Endothelial cell of umbilical vein (primary cell): ENCODE results near the gene ADGRE1. TPM values are rescaled to one million over a fixed set of nuclear protein-coding genes. Genes with fewer than 3 reads are reported as not detected.

ENCODE experiments used
- BruUV-seq: library from RNA; stranded (reverse); fragments of 400-500 nt; replicated peaks from 2 replicates; lab custom pipeline; 2021; lab: Mats Ljungman, UMichigan
- CTCF ChIA-PET: fragments of 300-600, 350-600 bp; sonication (Branson Sonifier 250); formaldehyde crosslinking; loops from one replicate; lab custom pipeline; 2021; ENCODE audit warnings: antibody characterized with exemption, inconsistent platforms; lab: Charles Lee
- POLR2A ChIA-PET: fragments of 300-600, 350-600 bp; sonication (Branson Sonifier 250); formaldehyde crosslinking; loops from one replicate; lab custom pipeline; 2021; ENCODE audit warnings: antibody characterized with exemption, inconsistent platforms; lab: Charles Lee
- DNase-seq: peaks from one replicate; pipeline ENCODE4 v3.0.0-alpha.2; 2011; ENCODE audit warnings: low read depth, low spot score
- FAIRE-seq: peaks from 2 replicates; lab custom pipeline; 2011; peaks lifted over from hg19 to GRCh38; lab: Jason Lieb, UNC
- H2AFZ ChIP-seq: 2 replicates; pipeline ENCODE4 v1.6.0; 2012; ENCODE audit warnings: low read depth, low read length, control low read depth, inconsistent platforms
- H3K27ac ChIP-seq: 2 replicates; pipeline ENCODE4 v1.5.1; 2011; ENCODE audit warnings: low read depth, mild to moderate bottlenecking, control low read depth, low read length, moderate library complexity; ENCODE audit not compliant: insufficient read depth
- H3K27me3 ChIP-seq, 2 experiments: 2 replicates each; pipeline versions ENCODE4 v1.6.0 to v1.6.1; 2011; ENCODE audit warnings: low read length in 2 of 2, mixed read lengths in 1 of 2; ENCODE audit not compliant: control insufficient read depth in 2 of 2, insufficient read depth in 2 of 2
- H3K36me3 ChIP-seq, 2 experiments: 2 replicates in 1 of 2; 3 replicates in 1 of 2; pipeline ENCODE4 v1.5.1; 2011; ENCODE audit warnings: low read length in 2 of 2, mild to moderate bottlenecking in 1 of 2, moderate library complexity in 1 of 2; ENCODE audit not compliant: control insufficient read depth in 2 of 2, insufficient read depth in 2 of 2; ENCODE audit errors: extremely low read depth in 1 of 2
- H3K4me1 ChIP-seq: 3 replicates; pipeline ENCODE4 v1.5.1; 2011; ENCODE audit warnings: mild to moderate bottlenecking, low read length; ENCODE audit not compliant: control insufficient read depth, insufficient read depth; ENCODE audit errors: extremely low read depth
- H3K4me2 ChIP-seq: 2 replicates; pipeline ENCODE4 v1.6.1; 2011; ENCODE audit warnings: low read length, control low read depth, mixed read lengths; ENCODE audit not compliant: insufficient read depth
- H3K4me3 ChIP-seq, 3 experiments: fragments of 200-600 bp in 1 of 3; sonication (generic), shearing (Covaris generic) in 1 of 3; replicated peaks in 1 of 3; 2 replicates each; pipeline ENCODE4 v1.5.1; 2011 to 2016; ENCODE audit warnings: control low read depth in 3 of 3, low read length in 3 of 3, mild to moderate bottlenecking in 2 of 3, inconsistent platforms in 1 of 3, low read depth in 1 of 3, moderate library complexity in 1 of 3; ENCODE audit not compliant: insufficient read depth in 1 of 3
- H3K79me2 ChIP-seq: 2 replicates; pipeline ENCODE4 v1.6.0; 2012; ENCODE audit warnings: low read length, inconsistent platforms; ENCODE audit not compliant: control insufficient read depth, insufficient read depth
- H3K9ac ChIP-seq: replicated peaks from 2 replicates; pipeline ENCODE3; 2011; ENCODE audit warnings: low read length, control low read depth; ENCODE audit not compliant: insufficient read depth; ENCODE audit errors: extremely low read depth
- H3K9me1 ChIP-seq: replicated peaks from 3 replicates; pipeline ENCODE4 v1.6.0; 2011; ENCODE audit warnings: mild to moderate bottlenecking, low read length; ENCODE audit not compliant: control insufficient read depth, insufficient read depth; ENCODE audit errors: extremely low read depth
- H3K9me3 ChIP-seq: replicated peaks from 2 replicates; pipeline ENCODE4 v1.5.1; 2012; ENCODE audit warnings: low read length, inconsistent platforms; ENCODE audit not compliant: control insufficient read depth, insufficient read depth
- H4K20me1 ChIP-seq: replicated peaks from 2 replicates; pipeline ENCODE3; 2011; ENCODE audit warnings: mild to moderate bottlenecking, low read length; ENCODE audit not compliant: control insufficient read depth, insufficient read depth; ENCODE audit errors: extremely low read depth
- EZH2 ChIP-seq: IDR thresholded peaks from 2 replicates; pipeline ENCODE4 v1.6.1; 2012; ENCODE audit warnings: borderline replicate concordance, low read depth, mild to moderate bottlenecking, moderate library complexity, low read length, inconsistent platforms; ENCODE audit not compliant: severe bottlenecking
- FOS ChIP-seq: IDR thresholded peaks from 2 replicates; pipeline ENCODE4 v1.6.1; 2011; ENCODE audit warnings: mild to moderate bottlenecking, low read length, moderate library complexity, borderline replicate concordance; ENCODE audit not compliant: insufficient read depth
- GATA2 ChIP-seq: IDR thresholded peaks from 2 replicates; pipeline ENCODE4 v1.7.0; 2011; ENCODE audit warnings: low read depth, mild to moderate bottlenecking, moderate library complexity, mixed read lengths, low read length; ENCODE audit not compliant: insufficient read length, insufficient read depth
- JUN ChIP-seq: IDR thresholded peaks from 2 replicates; pipeline ENCODE4 v1.6.1; 2011; ENCODE audit warnings: borderline replicate concordance, low read depth; ENCODE audit not compliant: insufficient read length, insufficient read depth
- MAX ChIP-seq: IDR thresholded peaks from 2 replicates; pipeline ENCODE4 v1.6.1; 2011; ENCODE audit not compliant: insufficient read depth, insufficient read length
- MYC ChIP-seq: IDR thresholded peaks from one replicate; pipeline ENCODE4 v1.6.1; 2011; ENCODE audit warnings: mild to moderate bottlenecking, low read depth, low read length
- POLR2A ChIP-seq: IDR thresholded peaks from 2 replicates; pipeline ENCODE4 v1.6.1; 2012; ENCODE audit warnings: low read depth, mild to moderate bottlenecking, control low read depth, low read length
- POLR2AphosphoS5 ChIP-seq: IDR thresholded peaks from 2 replicates; pipeline ENCODE4 v1.6.1; 2012; ENCODE audit warnings: low read depth, mild to moderate bottlenecking, control low read depth, low read length, moderate library complexity; ENCODE audit not compliant: insufficient read depth
- dilution Hi-C: fragments of 300-500 bp; cut with MboI; formaldehyde crosslinking; loops from one replicate; pipeline ENCODE4 v1.15.0; 2019; ENCODE audit warnings: low sequenced_read_pairs; ENCODE audit not compliant: extremely low pct_ligation_motif_present
- intact Hi-C: fragments of 100-400 bp; cut with micrococcal nuclease; formaldehyde crosslinking; loops from one replicate; pipeline ENCODE4 v1.10.0; 2022
- polyA plus RNA-seq, 4 experiments: library from polyadenylated mRNA; depleted of rRNA in 3 of 4; stranded (reverse) in 3 of 4; unstranded in 1 of 4; fragments of >200 nt; gene quantifications; 2 replicates each; pipeline versions ENCODE4 v1.2.1 to v1.2.3, GENCODE V29; 2011 to 2012; ENCODE audit warnings: missing spikeins in 1 of 4
- total RNA-seq: library from RNA; stranded (reverse); gene quantifications from 2 replicates; pipeline ENCODE4 v1.2.3, GENCODE V29; 2021
- TF ChIP-seq, protein P1 (sequence below), 2 donors: IDR thresholded peaks; 1 replicate in 1 of 2; 2 replicates in 1 of 2; pipeline ENCODE4 v1.5.1; 2011; ENCODE audit warnings: low read length in 2 of 2, mild to moderate bottlenecking in 2 of 2, moderate library complexity in 2 of 2, control low read depth in 1 of 2, inconsistent platforms in 1 of 2, low read depth in 1 of 2; ENCODE audit not compliant: insufficient read depth in 1 of 2; ENCODE audit errors: extremely low read depth in 1 of 2

The ADGRE1 gene
- total and polyA plus RNA-seq, 2 donors (not counting 3 experiments of a cell fraction or from before 2014, with no cell fraction given): not detected

DNA sequence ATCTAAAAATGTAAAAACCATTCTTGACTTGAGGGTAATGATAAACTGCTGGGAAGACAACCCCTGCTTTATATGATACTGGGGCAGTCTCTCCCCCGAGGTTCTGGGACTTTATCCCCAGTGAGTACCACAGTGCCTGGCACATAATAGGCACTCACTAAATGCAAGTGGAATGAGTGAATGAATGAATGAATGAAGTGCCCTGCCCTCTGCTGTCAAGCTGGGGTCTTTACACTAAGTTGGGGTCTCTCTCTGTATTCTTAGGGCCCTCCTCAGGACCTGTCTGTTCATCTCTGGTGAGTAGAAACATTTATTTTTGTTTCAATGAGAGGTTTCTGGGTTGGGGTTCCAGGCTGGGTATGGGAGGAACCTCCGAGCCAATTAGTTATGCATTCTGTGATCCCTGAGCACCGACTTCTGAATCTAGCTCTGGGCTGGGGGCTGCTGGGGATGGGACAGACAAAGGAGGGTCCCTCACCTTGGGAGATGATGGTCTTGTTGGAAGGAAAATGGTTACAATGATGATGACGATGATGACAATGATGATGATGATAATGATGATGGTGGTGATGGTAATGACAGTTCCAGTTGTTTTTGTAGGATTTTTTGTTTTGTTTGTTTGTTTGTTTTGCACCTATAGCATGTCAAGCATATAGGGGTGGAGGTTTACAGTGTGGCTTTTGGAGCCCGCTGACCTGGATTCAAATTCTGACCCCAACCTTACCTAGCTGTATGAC lies 44.3 kb upstream of the ADGRE1 start:
- H3K9me3 ChIP-seq: no peaks in the 10 kb centered on the region
- no peaks in the 10 kb centered on the region for H4K20me1 ChIP-seq
- POLR2A ChIA-PET: interaction anchor here (0.6 kb wide), 1 partner anchor 15 kb away, joined by 3 read pairs; no protein-coding TSS in a partner anchor
- dilution Hi-C loops (no loop called here), intact Hi-C loops (no loop called here)
- FAIRE-seq (no peak), DNase-seq (no peak)
- no peak overlapping the region for H2AFZ ChIP-seq
- H3K9me1 ChIP-seq: no peaks in the 10 kb centered on the region
- no peak overlapping the region for H3K9ac ChIP-seq
- no peaks in the 10 kb centered on the region for H3K27me3 ChIP-seq
- H3K79me2 ChIP-seq: no peaks in the 10 kb centered on the region
- TF ChIP-seq POLR2A (no peak), EZH2 (no peak), JUN (no peak), MAX (no peak), FOS (no peak), MYC (no peak), GATA2 (no peak), POLR2AphosphoS5 (no peak)
- TF ChIP-seq, protein P1, sequence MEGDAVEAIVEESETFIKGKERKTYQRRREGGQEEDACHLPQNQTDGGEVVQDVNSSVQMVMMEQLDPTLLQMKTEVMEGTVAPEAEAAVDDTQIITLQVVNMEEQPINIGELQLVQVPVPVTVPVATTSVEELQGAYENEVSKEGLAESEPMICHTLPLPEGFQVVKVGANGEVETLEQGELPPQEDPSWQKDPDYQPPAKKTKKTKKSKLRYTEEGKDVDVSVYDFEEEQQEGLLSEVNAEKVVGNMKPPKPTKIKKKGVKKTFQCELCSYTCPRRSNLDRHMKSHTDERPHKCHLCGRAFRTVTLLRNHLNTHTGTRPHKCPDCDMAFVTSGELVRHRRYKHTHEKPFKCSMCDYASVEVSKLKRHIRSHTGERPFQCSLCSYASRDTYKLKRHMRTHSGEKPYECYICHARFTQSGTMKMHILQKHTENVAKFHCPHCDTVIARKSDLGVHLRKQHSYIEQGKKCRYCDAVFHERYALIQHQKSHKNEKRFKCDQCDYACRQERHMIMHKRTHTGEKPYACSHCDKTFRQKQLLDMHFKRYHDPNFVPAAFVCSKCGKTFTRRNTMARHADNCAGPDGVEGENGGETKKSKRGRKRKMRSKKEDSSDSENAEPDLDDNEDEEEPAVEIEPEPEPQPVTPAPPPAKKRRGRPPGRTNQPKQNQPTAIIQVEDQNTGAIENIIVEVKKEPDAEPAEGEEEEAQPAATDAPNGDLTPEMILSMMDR (IDR thresholded peaks at IDR 0.05; ENCODE audit: extremely low read depth in 1 of 2, insufficient read depth in 1 of 2, low read depth in 1 of 2, low read length in 2 of 2): no peak
- no peaks in the 10 kb centered on the region for H3K4me1 ChIP-seq
- H3K36me3 ChIP-seq: no peaks in the 10 kb centered on the region
- BruUV-seq: no TSS peak
- H3K4me2 ChIP-seq: no peak overlapping the region
- CTCF ChIA-PET: interaction anchor here (1.3 kb wide), 1 partner anchor 20 kb away, joined by 4 read pairs; no protein-coding TSS in a partner anchor
- no peak overlapping the region for H3K27ac ChIP-seq
- no peak overlapping the region for H3K4me3 ChIP-seq
